ENCODE results near the gene RCN2. TPM values are rescaled to one million over a fixed set of nuclear protein-coding genes. Genes with fewer than 3 reads are reported as not detected.
A peak's percentile ranks its signal among the peaks of the same experiment; 100 is the strongest.

Gene RCN2
- total RNA-seq, 2 donors from 2014 or later, result 34.0 to 42.6 TPM

GRCh38 chr15:76901965-76902364, 29.6 kb upstream of the RCN2 start:
- Histone ChIP-seq H3K9ac (ENCODE audit: low read depth in 2 of 2, low read length in 2 of 2) (no peak overlapping the region), H3K36me3 (no peaks in the 10 kb centered on the region), H3K4me3 (no peak overlapping the region), H3K27ac (no peak overlapping the region), H3K4me1 (no peaks in the 10 kb centered on the region), H3K27me3 (no peaks in the 10 kb centered on the region), H3K9me3 (no peaks in the 10 kb centered on the region)
- DNase-seq, result no peak
- TF ChIP-seq CTCF (IDR thresholded peaks at IDR 0.05), result no peak
- intact Hi-C loops (cut with DNase I), result no loop called here

GRCh38 chr15:76903251-76903681, 28.3 kb upstream of the RCN2 start:
- intact Hi-C loops (cut with DNase I), result no loop called here
- H3K4me3 ChIP-seq, result no peak overlapping the region
- no peaks in the 10 kb centered on the region for H3K27me3 ChIP-seq
- no peak for TF ChIP-seq CTCF (IDR thresholded peaks at IDR 0.05)
- H3K9ac ChIP-seq (ENCODE audit: low read depth in 2 of 2, low read length in 2 of 2), result no peak overlapping the region
- H3K4me1 ChIP-seq, result no peaks in the 10 kb centered on the region
- no peak overlapping the region for H3K27ac ChIP-seq
- DNase-seq, result no peak
- no peaks in the 10 kb centered on the region for H3K9me3 ChIP-seq
- no peaks in the 10 kb centered on the region for H3K36me3 ChIP-seq

GRCh38 chr15:76904461-76905012, 27.0 kb upstream of the RCN2 start:
- Histone ChIP-seq H3K27ac (peak overlapping the region; percentile 71), H3K4me1 (no peaks in the 10 kb centered on the region), H3K4me3 (peak overlapping the region; percentile 85), H3K9me3 (no peaks in the 10 kb centered on the region), H3K27me3 (no peaks in the 10 kb centered on the region), H3K9ac (ENCODE audit: low read depth in 2 of 2, low read length in 2 of 2) (peak overlapping the region; percentile 70 to 93), H3K36me3 (no peaks in the 10 kb centered on the region)
- intact Hi-C loops (cut with DNase I), result no loop called here
- DNase-seq, result peak; percentile 47
- TF ChIP-seq CTCF (IDR thresholded peaks at IDR 0.05), result no peak

- DNase-seq, result peak; percentile 96
- Histone ChIP-seq H3K4me1 (no peaks in the 10 kb centered on the region), H3K9me3 (no peaks in the 10 kb centered on the region), H3K27me3 (no peaks in the 10 kb centered on the region), H3K27ac (peak within 1 kb of the TSS; percentile 71), H3K4me3 (peak within 1 kb of the TSS; percentile 85), H3K9ac (ENCODE audit: low read depth in 2 of 2, low read length in 2 of 2) (peak within 1 kb of the TSS; percentile 70 to 93), H3K36me3 (no peaks in the 10 kb centered on the region)
- intact Hi-C loops (cut with DNase I), result no loop called here
- TF ChIP-seq CTCF (IDR thresholded peaks at IDR 0.05), result no peak
These were observed 26.3 kb upstream of the RCN2 start, which contains the start of gene SCAPER for GRCh38 chr15:76905013-76905839. Gene SCAPER (minus strand): TSS chr15:76905340. CDS start chr15:76883817, 21,523 bp downstream.

GRCh38 chr15:76905855-76906254, 25.7 kb upstream of the RCN2 start:
- H3K9ac ChIP-seq (ENCODE audit: low read depth in 2 of 2, low read length in 2 of 2), result peak overlapping the region; percentile 19 to 70
- H3K36me3 ChIP-seq, result no peaks in the 10 kb centered on the region
- no peaks in the 10 kb centered on the region for H3K9me3 ChIP-seq
- no peaks in the 10 kb centered on the region for H3K27me3 ChIP-seq
- intact Hi-C loops (cut with DNase I), result no loop called here
- no peak for TF ChIP-seq CTCF (IDR thresholded peaks at IDR 0.05)
- DNase-seq, result no peak
- H3K4me1 ChIP-seq, result no peaks in the 10 kb centered on the region
- H3K27ac ChIP-seq, result peak overlapping the region; percentile 71
- H3K4me3 ChIP-seq, result peak overlapping the region; percentile 85
